ENCODE results near the gene PRDM8. TPM values are rescaled to one million over a fixed set of nuclear protein-coding genes. Genes with fewer than 3 reads are reported as not detected.

PRDM8 gene
- total RNA-seq = 1.7 TPM
- long read RNA-seq, partial matches to known transcripts = 1 of 1 reads
- long read RNA-seq, other reads (novel, unspliced or antisense) = 0 of 1 reads

- H3K9me3 ChIP-seq = no peaks in the 10 kb centered on the region
- H3K27me3 ChIP-seq = peaks cover 85% of the 10 kb centered on the region
- ATAC-seq (no peak), DNase-seq (no peak)
- no peak within 1 kb of the TSS for H3K27ac ChIP-seq
- no peaks in the 10 kb centered on the region for H3K36me3 ChIP-seq
- TF ChIP-seq, protein P1, sequence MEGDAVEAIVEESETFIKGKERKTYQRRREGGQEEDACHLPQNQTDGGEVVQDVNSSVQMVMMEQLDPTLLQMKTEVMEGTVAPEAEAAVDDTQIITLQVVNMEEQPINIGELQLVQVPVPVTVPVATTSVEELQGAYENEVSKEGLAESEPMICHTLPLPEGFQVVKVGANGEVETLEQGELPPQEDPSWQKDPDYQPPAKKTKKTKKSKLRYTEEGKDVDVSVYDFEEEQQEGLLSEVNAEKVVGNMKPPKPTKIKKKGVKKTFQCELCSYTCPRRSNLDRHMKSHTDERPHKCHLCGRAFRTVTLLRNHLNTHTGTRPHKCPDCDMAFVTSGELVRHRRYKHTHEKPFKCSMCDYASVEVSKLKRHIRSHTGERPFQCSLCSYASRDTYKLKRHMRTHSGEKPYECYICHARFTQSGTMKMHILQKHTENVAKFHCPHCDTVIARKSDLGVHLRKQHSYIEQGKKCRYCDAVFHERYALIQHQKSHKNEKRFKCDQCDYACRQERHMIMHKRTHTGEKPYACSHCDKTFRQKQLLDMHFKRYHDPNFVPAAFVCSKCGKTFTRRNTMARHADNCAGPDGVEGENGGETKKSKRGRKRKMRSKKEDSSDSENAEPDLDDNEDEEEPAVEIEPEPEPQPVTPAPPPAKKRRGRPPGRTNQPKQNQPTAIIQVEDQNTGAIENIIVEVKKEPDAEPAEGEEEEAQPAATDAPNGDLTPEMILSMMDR (IDR thresholded peaks at IDR 0.05) = no peak
- H3K4me1 ChIP-seq = peaks cover 13% of the 10 kb centered on the region
- peak within 1 kb of the TSS; percentile 19 for H3K4me3 ChIP-seq
- intact Hi-C loops (cut with DNase I) = no loop called here
Observed at GRCh38 chr4:80196922-80197573, at the start of gene PRDM8. Gene PRDM8, plus strand, starts transcription at chr4:80197503. Its CDS starts 2,578 bp downstream, at chr4:80200081.

GRCh38 chr4:80150387-80151180, 46.7 kb upstream of the PRDM8 start:
- H3K27ac ChIP-seq = no peak overlapping the region
- DNase-seq (no peak), ATAC-seq (no peak)
- H3K4me1 ChIP-seq = no peaks in the 10 kb centered on the region
- TF ChIP-seq, protein P1 (IDR thresholded peaks at IDR 0.05) = no peak
- H3K36me3 ChIP-seq = no peaks in the 10 kb centered on the region
- H3K9me3 ChIP-seq = no peaks in the 10 kb centered on the region
- H3K27me3 ChIP-seq = no peaks in the 10 kb centered on the region
- no peak overlapping the region for H3K4me3 ChIP-seq
- intact Hi-C loops (cut with DNase I) = no loop called here

DNA sequence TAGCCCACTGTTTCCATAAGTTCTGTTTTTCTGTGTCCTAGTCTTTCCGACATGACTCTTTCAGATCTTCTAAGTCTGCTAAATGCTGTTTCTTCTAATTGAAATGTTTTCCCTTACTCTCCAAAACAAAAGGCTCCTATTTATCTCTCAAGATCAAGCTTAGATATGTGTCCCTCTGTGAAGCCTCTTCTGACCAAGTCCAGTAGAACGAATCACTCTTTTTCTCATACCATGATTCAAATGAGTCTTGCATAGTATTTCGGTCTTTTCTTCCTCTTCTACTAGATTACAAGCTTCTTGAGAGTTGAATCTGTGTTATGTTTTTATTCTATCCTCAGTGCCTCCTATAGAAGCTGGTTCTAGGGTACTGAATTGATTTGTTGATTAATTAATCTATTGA, 45.3 kb upstream of the PRDM8 start:
- intact Hi-C loops (cut with DNase I) = no loop called here

DNA sequence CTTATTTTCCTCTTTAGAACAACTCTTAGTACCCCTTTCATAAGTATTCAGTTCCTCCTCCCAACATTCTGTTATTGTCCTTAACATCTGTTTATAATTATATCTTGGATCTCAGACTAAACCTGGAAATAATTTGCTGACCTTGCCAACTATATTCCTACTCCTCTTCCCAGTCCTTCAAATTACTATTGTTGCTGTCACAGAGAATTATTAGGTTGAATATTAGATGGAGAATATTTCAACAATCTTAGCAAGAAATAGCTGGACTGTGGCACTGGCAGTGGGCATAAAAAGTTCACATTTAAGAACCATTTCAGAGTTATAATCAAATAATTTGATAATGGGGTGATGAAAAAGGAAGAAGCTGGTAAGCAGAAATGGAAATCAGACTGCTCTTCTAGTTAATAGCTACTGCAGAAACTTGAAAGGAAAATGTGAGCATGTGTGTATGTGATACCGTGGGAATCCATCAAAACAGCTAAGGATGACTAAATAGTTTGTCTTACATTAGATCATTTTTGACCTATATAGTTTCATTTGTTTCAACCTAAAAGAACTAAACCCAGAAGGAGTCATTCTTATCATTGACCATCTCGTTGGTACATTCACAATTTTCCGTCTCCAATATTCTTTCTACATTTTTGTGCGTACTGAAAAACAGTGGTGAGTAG, 43.3 kb upstream of the PRDM8 start:
- no peak overlapping the region for H3K4me3 ChIP-seq
- DNase-seq = no peak
- TF ChIP-seq, protein P1 (IDR thresholded peaks at IDR 0.05) = no peak
- H3K36me3 ChIP-seq = no peaks in the 10 kb centered on the region
- no peaks in the 10 kb centered on the region for H3K4me1 ChIP-seq
- no peak for ATAC-seq
- no peaks in the 10 kb centered on the region for H3K9me3 ChIP-seq
- intact Hi-C loops (cut with DNase I) = no loop called here
- H3K27ac ChIP-seq = no peak overlapping the region
- no peaks in the 10 kb centered on the region for H3K27me3 ChIP-seq

More for the DNA sequence above, 45.3 kb upstream of the PRDM8 start:
- Histone ChIP-seq H3K9me3 (no peaks in the 10 kb centered on the region), H3K27me3 (no peaks in the 10 kb centered on the region), H3K4me1 (no peaks in the 10 kb centered on the region), H3K4me3 (no peak overlapping the region), H3K27ac (no peak overlapping the region), H3K36me3 (no peaks in the 10 kb centered on the region)
- DNase-seq = no peak
- TF ChIP-seq, protein P1 (IDR thresholded peaks at IDR 0.05) = no peak
- no peak for ATAC-seq

DNA sequence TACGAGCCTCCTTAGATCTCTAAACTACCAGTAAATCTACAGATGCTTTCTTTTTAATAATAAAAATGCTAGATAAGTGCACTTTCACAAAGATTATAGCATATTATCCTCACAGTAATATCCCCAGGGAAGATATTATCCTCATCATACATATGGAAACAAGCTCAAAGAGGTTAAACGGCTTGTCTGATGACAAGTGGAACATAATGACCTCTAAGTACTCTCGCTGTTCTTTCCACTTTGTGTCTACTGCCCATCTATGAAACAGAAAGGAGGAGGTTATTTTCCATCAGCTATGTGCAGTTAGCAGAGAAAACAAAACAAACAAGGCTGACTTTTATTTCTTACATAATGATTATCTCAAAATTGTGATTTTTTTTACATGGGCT, 42.8 kb upstream of the PRDM8 start:
- ATAC-seq (no peak), DNase-seq (no peak)
- no peaks in the 10 kb centered on the region for H3K27me3 ChIP-seq
- intact Hi-C loops (cut with DNase I) = no loop called here
- no peaks in the 10 kb centered on the region for H3K9me3 ChIP-seq
- H3K36me3 ChIP-seq = no peaks in the 10 kb centered on the region
- H3K27ac ChIP-seq = no peak overlapping the region
- TF ChIP-seq, protein P1 (IDR thresholded peaks at IDR 0.05) = no peak
- H3K4me1 ChIP-seq = no peaks in the 10 kb centered on the region
- no peak overlapping the region for H3K4me3 ChIP-seq

All from upper lobe of right lung (tissue), 1 donor.